ENCODE results near the gene SCYGR2. TPM values are rescaled to one million over a fixed set of nuclear protein-coding genes. Genes with fewer than 3 reads are reported as not detected.
"Not testable (repeated sequence)": the region's sequence is repeated elsewhere in the genome, so short reads cannot be mapped to it uniquely, and the experiment has no call there.

Gene SCYGR2
- total RNA-seq, result not detected
- long read RNA-seq, result 0 reads

- H3K27ac ChIP-seq; H3K4me3 ChIP-seq; ATAC-seq; H3K9me3 ChIP-seq; DNase-seq; H3K4me1 ChIP-seq; intact Hi-C loops (cut with DNase I); H3K27me3 ChIP-seq (ENCODE audit: low read depth); H3K36me3 ChIP-seq: not testable (repeated sequence)
These were observed at the start of gene SCYGR2 for GRCh38 chr2:227598835-227599503. Gene SCYGR2 (plus strand): TSS chr2:227598893. CDS start chr2:227598893, 0 bp downstream.

GRCh38 chr2:227551836-227552235 lies 46.9 kb upstream of the SCYGR2 start:
- TF ChIP-seq CTCF (IDR thresholded peaks at IDR 0.05), result no peak
- H3K36me3 ChIP-seq, result peaks cover 83% of the 10 kb centered on the region
- ATAC-seq (no peak), DNase-seq (no peak)
- H3K9me3 ChIP-seq, result no peaks in the 10 kb centered on the region
- H3K27me3 ChIP-seq (ENCODE audit: low read depth), result no peaks in the 10 kb centered on the region
- intact Hi-C loops (cut with DNase I), result no loop called here
- H3K4me1 ChIP-seq, result no peaks in the 10 kb centered on the region
- H3K27ac ChIP-seq, result no peak overlapping the region
- H3K4me3 ChIP-seq, result no peak overlapping the region

- Histone ChIP-seq H3K27ac (no peak overlapping the region), H3K36me3 (peaks cover 20% of the 10 kb centered on the region), H3K4me1 (no peaks in the 10 kb centered on the region), H3K27me3 (ENCODE audit: low read depth) (no peaks in the 10 kb centered on the region), H3K9me3 (no peaks in the 10 kb centered on the region), H3K4me3 (no peak overlapping the region)
- no peak for DNase-seq
- intact Hi-C loops (cut with DNase I), result no loop called here
- no peak for TF ChIP-seq CTCF (IDR thresholded peaks at IDR 0.05)
- ATAC-seq, result no peak
These were observed 36.1 kb upstream of the SCYGR2 start for GRCh38 chr2:227562581-227562980.

GRCh38 chr2:227565080-227565479 lies 33.6 kb upstream of the SCYGR2 start:
- Histone ChIP-seq H3K9me3 (no peaks in the 10 kb centered on the region), H3K4me1 (no peaks in the 10 kb centered on the region), H3K27ac (no peak overlapping the region), H3K36me3 (peaks cover 5% of the 10 kb centered on the region), H3K4me3 (no peak overlapping the region), H3K27me3 (ENCODE audit: low read depth) (no peaks in the 10 kb centered on the region)
- intact Hi-C loops (cut with DNase I), result no loop called here
- ATAC-seq (no peak), DNase-seq (no peak)
- TF ChIP-seq CTCF (IDR thresholded peaks at IDR 0.05), result no peak

- ATAC-seq, result no peak
- H3K27me3 ChIP-seq (ENCODE audit: low read depth), result no peaks in the 10 kb centered on the region
- H3K4me1 ChIP-seq, result no peaks in the 10 kb centered on the region
- intact Hi-C loops (cut with DNase I), result no loop called here
- no peak for DNase-seq
- no peak for TF ChIP-seq CTCF (IDR thresholded peaks at IDR 0.05)
- H3K4me3 ChIP-seq, result no peak overlapping the region
- no peaks in the 10 kb centered on the region for H3K9me3 ChIP-seq
- H3K36me3 ChIP-seq, result peaks cover 5% of the 10 kb centered on the region
- H3K27ac ChIP-seq, result no peak overlapping the region
These were observed 32.7 kb upstream of the SCYGR2 start for GRCh38 chr2:227566012-227566411.

GRCh38 chr2:227568852-227569169 lies 29.9 kb upstream of the SCYGR2 start:
- Histone ChIP-seq H3K4me1 (no peaks in the 10 kb centered on the region), H3K27ac (no peak overlapping the region), H3K36me3 (peaks cover 5% of the 10 kb centered on the region), H3K27me3 (ENCODE audit: low read depth) (no peaks in the 10 kb centered on the region), H3K9me3 (no peaks in the 10 kb centered on the region), H3K4me3 (no peak overlapping the region)
- DNase-seq (no peak), ATAC-seq (no peak)
- TF ChIP-seq CTCF (IDR thresholded peaks at IDR 0.05), result no peak
- intact Hi-C loops (cut with DNase I), result no loop called here

All from lower lobe of right lung (tissue), 2 donors.